Stimulated activated effector memory CD8-positive, alpha-beta T cell treated with anti-CD3 and anti-CD28 coated beads, Interleukin-12 subunit alpha, Interleukin-12 subunit beta, amount 100 ng/mL, for 72 hours (primary cell): Measurements from ENCODE around the gene IMMP2L.
A peak's percentile ranks its signal among the peaks of the same experiment; 100 is the strongest.

Experiments
- ATAC-seq: fragments of 150-1000 bp; cut with Tn5 transposase; 2 replicates; pipeline ENCODE4 v1.10.0; 2021
- DNase-seq, 2 donors: peaks; one replicate each; pipeline ENCODE4 v3.0.0; 2021 to 2022; ENCODE audit warnings: low spot score in 2 of 2
- H3K27ac Mint-ChIP-seq: one replicate; pipeline ENCODE4 v1.8.0; 2022; ENCODE audit warnings: mild to moderate bottlenecking, mixed read lengths
- H3K36me3 Mint-ChIP-seq: one replicate; pipeline ENCODE4 v1.8.0; 2022; ENCODE audit warnings: mild to moderate bottlenecking, mixed read lengths
- H3K4me1 Mint-ChIP-seq: one replicate; pipeline ENCODE4 v1.8.0; 2022; ENCODE audit warnings: mixed read lengths
- H3K4me3 Mint-ChIP-seq: one replicate; pipeline ENCODE4 v1.8.0; 2022; ENCODE audit warnings: mild to moderate bottlenecking, mixed read lengths
- H3K9me3 Mint-ChIP-seq: one replicate; pipeline ENCODE4 v1.8.0; 2022; ENCODE audit warnings: mixed read lengths

IMMP2L gene

DNA sequence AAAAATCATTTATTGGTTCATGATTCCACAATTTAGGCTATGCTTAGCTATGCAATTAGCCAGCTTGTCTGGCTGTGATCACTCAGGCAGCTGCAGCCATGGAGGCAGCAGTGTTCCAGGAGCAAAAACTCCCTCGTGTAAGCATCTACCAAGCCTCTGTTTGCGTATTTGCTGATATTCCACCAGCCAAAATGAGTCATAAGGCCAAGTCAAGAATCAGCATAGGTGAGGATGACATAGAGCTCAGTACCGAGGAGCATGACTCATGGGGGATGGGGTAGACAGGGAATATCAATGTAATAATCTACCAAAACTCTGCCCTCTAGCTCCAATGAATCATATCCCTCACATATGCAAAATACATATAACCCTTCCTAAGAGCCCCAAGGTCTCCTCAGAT is 63.3 kb downstream of the IMMP2L start:
- no peaks in the 10 kb centered on the region for H3K9me3 Mint-ChIP-seq
- ATAC-seq (peak; percentile 81), DNase-seq (no peak)
- H3K27ac Mint-ChIP-seq = no peak overlapping the region
- peaks cover 5% of the 10 kb centered on the region for H3K4me1 Mint-ChIP-seq
- H3K4me3 Mint-ChIP-seq = no peak overlapping the region
- no peaks in the 10 kb centered on the region for H3K36me3 Mint-ChIP-seq

DNA sequence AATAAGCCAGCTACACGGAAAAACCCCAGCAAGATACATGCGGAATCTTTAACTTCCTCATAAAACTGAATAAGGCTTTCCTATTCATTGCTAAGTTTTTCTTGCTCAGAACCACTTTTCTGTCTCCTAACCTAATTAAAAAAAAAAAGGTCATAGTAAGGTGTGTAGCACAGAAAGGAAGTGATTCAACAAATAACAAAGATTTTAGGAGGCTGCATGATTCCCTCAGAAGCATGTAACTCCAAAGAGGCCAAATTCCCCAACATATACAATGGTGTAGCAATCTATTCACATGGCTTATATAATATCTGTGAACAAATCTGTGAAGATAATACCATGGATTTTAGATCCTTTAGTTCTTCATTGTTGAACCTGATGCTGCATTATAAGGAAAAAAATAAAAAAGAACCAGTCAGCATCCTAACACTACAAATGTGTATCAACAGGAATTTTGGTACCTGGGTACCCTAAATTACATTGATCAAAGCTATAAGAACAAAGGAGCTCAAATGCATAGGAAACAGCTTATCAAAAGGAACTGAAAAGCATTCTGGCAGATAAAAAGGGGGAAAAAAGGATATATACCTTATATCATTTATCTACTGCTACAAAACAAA is 63.8 kb downstream of the IMMP2L start:
- Mint-ChIP-seq H3K9me3 (no peaks in the 10 kb centered on the region), H3K36me3 (no peaks in the 10 kb centered on the region), H3K4me1 (peaks cover 5% of the 10 kb centered on the region), H3K27ac (no peak overlapping the region), H3K4me3 (no peak overlapping the region)
- ATAC-seq = no peak
- DNase-seq = no peak

DNA sequence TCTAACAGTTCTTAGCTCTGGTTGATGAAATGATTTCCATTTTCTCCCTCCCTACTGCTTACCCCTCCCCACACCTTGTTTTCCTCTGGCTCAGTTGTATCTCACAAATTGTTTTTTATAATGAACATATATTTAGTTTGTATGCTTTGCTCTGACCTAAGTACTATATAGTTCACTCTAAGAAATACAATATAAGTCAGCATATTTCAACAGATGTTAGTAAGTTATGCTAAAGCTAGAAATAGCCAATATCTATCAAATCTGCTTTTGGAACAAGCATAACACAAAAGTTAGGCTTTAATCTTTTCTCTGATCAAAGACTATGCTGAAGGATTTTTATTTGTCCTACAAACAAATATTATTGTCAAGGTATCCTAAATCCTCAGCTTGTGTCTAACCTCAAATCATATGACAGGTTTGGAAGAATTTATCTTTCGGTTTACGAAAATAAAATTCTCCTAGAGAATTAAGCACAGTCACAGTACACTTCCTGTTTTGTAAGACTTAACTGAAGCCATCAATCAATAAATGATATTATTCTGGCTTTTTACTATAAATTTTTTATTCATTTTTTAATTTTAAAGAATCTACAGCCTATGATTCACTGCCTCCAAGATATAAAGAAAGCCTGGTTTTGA is 67.0 kb downstream of the IMMP2L start:
- DNase-seq (no peak), ATAC-seq (no peak)
- no peak overlapping the region for H3K27ac Mint-ChIP-seq
- peaks cover 9% of the 10 kb centered on the region for H3K4me1 Mint-ChIP-seq
- H3K36me3 Mint-ChIP-seq = no peaks in the 10 kb centered on the region
- no peak overlapping the region for H3K4me3 Mint-ChIP-seq
- H3K9me3 Mint-ChIP-seq = no peaks in the 10 kb centered on the region

DNA sequence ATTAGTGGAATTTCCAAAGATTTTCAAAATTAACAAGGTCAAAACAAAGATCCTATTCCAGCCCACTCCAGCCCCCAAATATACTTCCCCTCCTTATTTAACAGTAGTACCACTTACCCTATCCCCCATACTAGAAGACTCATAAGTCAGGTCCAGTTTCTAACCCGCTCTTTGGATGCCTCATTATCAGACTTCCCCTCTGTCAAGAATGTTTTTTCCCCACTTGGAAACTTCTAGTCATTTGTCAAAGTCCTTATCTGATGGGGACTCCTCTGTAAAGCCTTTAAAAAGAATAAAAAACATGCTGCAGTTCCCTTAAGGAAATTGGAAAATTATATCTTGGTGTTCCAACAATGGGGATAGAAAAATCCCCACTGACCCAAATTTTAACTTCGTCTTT is 70.1 kb downstream of the IMMP2L start:
- ATAC-seq (no peak), DNase-seq (no peak)
- H3K27ac Mint-ChIP-seq = no peak overlapping the region
- H3K4me1 Mint-ChIP-seq = peaks cover 4% of the 10 kb centered on the region
- H3K4me3 Mint-ChIP-seq = no peak overlapping the region
- no peaks in the 10 kb centered on the region for H3K36me3 Mint-ChIP-seq
- H3K9me3 Mint-ChIP-seq = no peaks in the 10 kb centered on the region

DNA sequence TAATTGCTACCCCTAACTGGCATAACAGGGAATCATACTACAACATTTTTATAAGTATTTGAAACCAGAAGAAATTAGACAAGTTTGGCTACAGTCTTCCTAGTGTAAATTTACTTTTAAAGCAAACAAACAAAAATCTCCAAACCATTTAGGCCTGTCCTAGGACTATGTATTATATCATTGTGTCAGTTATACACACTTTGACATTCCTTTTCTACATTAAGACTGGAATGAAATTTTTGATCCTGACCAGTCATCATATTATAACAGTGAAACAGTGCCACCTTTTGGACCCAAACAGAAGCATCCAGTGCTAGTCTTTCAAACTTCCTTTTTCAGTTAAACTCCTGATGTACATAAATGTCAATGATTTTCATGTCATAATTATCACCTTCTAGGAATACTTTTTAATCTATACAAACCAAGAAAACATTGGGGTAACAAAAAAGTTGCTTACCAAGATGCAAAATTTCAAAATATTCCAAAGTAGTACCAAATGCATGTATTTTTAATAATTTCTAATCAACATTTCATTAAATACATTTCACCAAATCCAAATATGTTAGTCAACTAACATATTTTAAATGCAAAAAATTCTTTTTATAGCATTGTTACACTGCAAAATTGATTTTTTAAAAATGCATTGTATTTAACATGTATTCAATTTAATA is 75.7 kb downstream of the IMMP2L start:
- DNase-seq (no peak), ATAC-seq (no peak)
- Mint-ChIP-seq H3K36me3 (peaks cover 4% of the 10 kb centered on the region), H3K4me1 (no peaks in the 10 kb centered on the region), H3K9me3 (no peaks in the 10 kb centered on the region), H3K27ac (no peak overlapping the region), H3K4me3 (no peak overlapping the region)

DNA sequence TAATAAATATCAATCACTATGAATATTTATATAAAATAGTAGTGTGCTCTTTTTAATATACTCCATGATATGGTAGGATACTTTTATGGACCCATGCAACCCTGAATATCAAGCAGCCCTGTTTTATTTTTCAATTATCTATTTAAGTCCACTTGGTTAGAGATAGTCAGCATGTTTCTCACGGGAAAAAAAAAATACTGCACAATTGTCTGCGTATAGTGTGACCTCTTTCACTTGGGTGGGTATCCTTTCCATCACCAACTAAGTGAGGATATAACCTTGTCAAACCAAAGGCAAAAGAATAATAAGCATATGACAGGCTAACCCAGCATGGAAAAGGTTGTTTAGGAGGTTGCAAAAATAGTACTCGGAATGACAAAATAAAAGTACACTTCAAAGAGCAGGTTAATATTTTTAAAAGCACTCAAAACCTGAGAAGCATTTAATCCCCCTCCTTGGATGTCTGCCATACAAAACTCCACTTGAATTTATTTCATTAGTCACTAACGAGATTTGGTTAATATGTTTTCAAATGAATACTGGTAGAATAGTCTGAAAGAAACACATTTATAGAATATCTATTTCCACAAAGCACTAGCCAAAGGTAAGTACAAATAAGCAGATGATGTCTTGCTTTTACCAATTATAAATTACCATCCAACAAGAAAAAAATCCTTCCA is 76.5 kb downstream of the IMMP2L start:
- Mint-ChIP-seq H3K4me3 (no peak overlapping the region), H3K27ac (no peak overlapping the region), H3K9me3 (no peaks in the 10 kb centered on the region), H3K4me1 (no peaks in the 10 kb centered on the region), H3K36me3 (peaks cover 4% of the 10 kb centered on the region)
- DNase-seq (no peak), ATAC-seq (no peak)

DNA sequence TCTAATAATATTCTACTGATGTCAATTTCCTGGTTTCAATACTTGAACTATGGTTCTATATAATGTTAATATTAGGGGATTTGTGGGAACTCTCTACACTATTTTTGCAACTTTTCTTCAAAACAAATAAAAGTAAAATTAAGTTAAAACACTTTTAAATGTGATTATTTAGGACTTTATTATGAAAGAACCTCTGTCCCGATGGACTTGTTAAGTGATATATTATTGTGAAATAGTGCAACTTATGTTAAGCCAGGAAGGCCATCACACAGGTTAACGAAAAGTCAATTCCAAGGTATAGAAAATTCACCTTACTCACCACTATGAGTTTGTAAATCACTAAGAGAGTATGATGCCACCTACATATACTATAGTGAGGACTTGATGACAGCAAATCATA is 79.2 kb downstream of the IMMP2L start:
- Mint-ChIP-seq H3K4me1 (no peaks in the 10 kb centered on the region), H3K4me3 (no peak overlapping the region), H3K27ac (no peak overlapping the region), H3K9me3 (no peaks in the 10 kb centered on the region), H3K36me3 (peaks cover 4% of the 10 kb centered on the region)
- ATAC-seq (no peak), DNase-seq (no peak)

DNA sequence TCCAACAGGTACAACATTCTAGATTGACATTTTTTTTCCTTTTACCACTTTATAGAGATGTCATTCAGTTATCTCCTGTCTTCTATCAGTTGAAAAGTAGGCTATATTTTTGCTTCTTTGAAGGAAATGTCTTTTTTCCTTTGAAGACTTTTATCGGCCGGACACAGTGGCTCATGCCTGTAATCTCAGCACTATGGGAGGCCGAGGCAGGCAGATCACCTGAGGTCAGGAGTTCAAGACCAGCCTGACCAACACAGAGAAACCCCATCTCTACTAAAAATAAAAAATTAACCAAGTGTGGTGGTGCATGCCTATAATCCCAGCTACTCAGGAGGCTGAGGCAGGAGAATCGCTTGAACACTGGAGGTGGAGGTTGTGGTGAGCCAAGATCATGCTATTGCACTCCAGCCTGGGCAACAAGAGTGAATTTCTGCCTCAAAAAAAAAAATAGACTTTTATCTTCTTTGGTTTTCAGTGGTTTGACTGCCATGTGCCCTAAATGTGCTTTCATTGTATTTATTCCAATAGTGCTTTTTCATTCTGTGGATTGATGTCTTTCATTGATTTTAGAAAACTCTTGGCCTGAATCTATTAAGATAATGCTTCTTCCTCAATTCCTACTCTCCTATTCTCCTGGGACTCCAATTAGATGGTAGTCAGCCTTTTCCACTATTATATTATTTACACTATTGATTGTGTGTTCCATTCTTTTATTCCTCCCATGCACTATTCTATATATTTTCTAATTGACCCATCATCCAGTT is 84.6 kb downstream of the IMMP2L start:
- DNase-seq = no peak
- no peak overlapping the region for H3K27ac Mint-ChIP-seq
- no peaks in the 10 kb centered on the region for H3K36me3 Mint-ChIP-seq
- H3K4me3 Mint-ChIP-seq = no peak overlapping the region
- no peaks in the 10 kb centered on the region for H3K9me3 Mint-ChIP-seq
- no peaks in the 10 kb centered on the region for H3K4me1 Mint-ChIP-seq
- no peak for ATAC-seq

DNA sequence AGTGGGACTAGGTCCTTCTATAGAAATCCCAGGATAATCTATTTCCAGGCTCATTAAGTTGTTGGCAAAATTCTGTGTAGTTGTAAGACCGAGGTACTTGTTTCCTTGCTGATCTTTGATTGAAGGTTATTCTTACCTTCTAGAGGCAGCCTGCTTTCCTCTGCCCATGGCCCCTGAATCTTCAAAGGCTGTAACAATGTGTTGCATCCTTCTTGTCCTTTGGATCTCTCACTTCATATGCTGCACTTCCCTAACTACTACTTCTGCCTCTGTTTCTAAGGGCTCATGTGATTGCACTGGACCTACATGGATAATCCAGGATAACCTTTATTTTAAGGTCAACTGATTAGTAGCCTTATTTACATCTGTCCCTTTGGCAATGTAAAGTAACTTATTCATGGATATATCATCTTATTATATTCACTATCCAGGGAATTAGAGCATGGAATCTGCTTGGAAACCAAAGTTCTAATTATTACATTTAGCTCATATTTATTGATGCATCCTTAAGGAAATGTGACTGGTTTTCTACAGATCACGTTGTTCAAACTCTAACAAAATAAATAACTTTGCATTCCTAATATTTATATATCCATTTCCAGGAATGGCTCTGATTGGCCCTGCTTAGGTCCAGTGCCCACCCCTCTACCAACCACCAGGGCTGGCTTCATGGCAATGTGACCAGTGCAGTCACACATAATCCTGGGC is 85.6 kb downstream of the IMMP2L start:
- H3K36me3 Mint-ChIP-seq = no peaks in the 10 kb centered on the region
- no peak overlapping the region for H3K4me3 Mint-ChIP-seq
- DNase-seq (no peak), ATAC-seq (no peak)
- no peaks in the 10 kb centered on the region for H3K9me3 Mint-ChIP-seq
- H3K4me1 Mint-ChIP-seq = no peaks in the 10 kb centered on the region
- no peak overlapping the region for H3K27ac Mint-ChIP-seq

DNA sequence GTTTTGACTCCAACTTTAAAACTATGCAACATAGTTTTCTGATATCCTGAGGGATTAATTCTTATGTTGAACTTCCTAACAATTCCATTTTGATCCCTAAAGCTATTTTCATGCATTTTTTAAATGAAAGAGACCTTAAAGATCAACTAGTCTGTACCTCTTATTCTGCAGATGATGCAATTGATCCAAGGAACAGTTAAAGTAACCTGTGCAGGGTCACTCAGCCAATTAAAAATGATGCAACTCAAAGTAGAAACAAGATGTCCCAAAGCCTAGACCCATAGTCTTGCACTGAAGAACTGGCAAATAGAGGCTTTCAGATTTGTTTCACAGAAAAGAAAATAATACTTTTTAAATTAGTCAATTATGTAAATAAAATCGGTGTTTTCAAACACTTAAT is 86.3 kb downstream of the IMMP2L start:
- H3K27ac Mint-ChIP-seq = no peak overlapping the region
- H3K9me3 Mint-ChIP-seq = no peaks in the 10 kb centered on the region
- no peaks in the 10 kb centered on the region for H3K36me3 Mint-ChIP-seq
- no peak for ATAC-seq
- H3K4me3 Mint-ChIP-seq = no peak overlapping the region
- no peaks in the 10 kb centered on the region for H3K4me1 Mint-ChIP-seq
- DNase-seq = no peak

DNA sequence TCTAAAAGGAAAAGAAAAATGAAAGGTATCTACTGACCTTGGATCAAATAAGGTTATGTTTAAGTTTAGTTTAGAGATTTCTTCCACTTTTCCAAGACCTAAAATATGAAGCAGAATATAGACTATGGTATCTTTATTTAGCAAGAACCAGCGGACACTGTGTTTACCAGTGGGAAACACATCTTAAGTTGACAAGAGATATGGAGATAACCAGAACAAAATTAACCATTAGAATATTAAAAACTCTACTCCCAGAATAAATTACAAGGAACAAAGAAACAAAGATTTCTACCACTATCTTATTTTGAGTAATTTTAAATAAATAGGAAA is 86.9 kb downstream of the IMMP2L start:
- H3K36me3 Mint-ChIP-seq = no peaks in the 10 kb centered on the region
- ATAC-seq = no peak

DNA sequence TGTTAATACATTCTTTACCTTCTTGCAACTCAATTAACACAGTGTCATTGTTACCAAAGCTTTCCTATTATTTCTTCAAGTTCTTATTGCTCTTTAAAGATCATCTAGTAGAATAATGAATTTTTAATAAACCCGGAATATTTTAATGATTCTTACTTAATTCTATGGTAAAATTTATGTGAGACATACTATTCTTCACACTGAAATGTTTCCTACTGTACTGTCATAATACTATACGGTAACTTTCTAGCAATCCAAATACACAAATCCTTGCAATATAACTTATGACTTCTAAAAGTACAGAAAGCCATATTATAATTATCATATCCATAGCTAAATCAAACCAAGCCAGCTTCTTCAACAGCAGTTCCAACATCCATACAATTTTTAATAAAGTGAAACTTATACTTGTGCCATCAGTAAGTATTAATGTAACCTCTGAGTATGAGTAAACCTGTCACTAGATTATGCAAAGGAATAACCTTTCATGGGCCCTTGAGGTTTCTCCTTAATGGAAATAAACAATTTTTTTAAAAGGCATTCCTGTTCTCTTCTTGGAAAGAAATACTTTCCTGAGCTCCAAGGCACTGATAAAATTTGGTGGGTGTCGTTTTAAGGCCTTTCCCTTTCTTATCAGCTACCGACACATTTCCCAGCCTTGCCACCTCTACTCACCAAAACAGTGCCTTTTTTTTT is 87.4 kb downstream of the IMMP2L start:
- no peaks in the 10 kb centered on the region for H3K9me3 Mint-ChIP-seq
- ATAC-seq = no peak
- DNase-seq = no peak
- H3K36me3 Mint-ChIP-seq = no peaks in the 10 kb centered on the region
- H3K4me3 Mint-ChIP-seq = no peak overlapping the region
- H3K27ac Mint-ChIP-seq = no peak overlapping the region
- no peaks in the 10 kb centered on the region for H3K4me1 Mint-ChIP-seq

More for the DNA sequence above, 86.9 kb downstream of the IMMP2L start:
- no peaks in the 10 kb centered on the region for H3K4me1 Mint-ChIP-seq
- H3K9me3 Mint-ChIP-seq = no peaks in the 10 kb centered on the region
- no peak overlapping the region for H3K4me3 Mint-ChIP-seq
- no peak overlapping the region for H3K27ac Mint-ChIP-seq
- no peak for DNase-seq

DNA sequence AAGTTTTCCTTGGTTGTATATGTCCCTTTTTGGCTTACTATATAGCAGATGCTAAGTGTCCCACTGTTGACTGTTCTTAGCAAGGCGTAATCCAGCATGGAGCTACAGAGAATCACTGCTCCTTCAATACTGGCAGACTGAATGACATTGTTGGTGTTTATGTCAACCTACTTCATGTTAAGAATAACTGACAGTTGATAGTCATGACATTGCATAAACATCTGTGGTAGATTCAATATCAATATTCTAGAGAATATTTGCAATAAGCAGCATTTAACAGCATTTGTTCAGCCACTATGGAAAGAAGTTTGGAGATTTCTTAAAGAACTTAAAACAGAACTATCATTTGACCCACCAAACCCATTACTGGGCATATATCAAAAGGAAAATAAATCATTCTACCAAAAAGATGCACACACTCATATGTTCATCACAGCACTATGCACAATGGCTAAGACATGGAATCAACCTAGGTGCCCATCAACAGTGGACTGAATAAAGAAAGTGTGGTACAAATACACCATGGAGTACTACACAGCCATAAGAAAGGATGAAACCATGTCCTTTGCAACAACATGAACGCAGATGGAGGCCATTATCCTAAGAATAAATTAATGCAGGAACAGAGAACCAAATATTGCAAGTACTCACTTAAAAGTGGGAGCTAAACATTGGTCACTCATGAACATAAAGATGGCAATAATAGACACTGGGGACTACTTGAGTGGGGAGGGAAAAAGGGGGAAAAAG is 88.7 kb downstream of the IMMP2L start:
- no peaks in the 10 kb centered on the region for H3K36me3 Mint-ChIP-seq
- no peak overlapping the region for H3K4me3 Mint-ChIP-seq
- no peak overlapping the region for H3K27ac Mint-ChIP-seq
- DNase-seq = no peak
- ATAC-seq = no peak
- H3K4me1 Mint-ChIP-seq = no peaks in the 10 kb centered on the region
- H3K9me3 Mint-ChIP-seq = peaks cover 3% of the 10 kb centered on the region

DNA sequence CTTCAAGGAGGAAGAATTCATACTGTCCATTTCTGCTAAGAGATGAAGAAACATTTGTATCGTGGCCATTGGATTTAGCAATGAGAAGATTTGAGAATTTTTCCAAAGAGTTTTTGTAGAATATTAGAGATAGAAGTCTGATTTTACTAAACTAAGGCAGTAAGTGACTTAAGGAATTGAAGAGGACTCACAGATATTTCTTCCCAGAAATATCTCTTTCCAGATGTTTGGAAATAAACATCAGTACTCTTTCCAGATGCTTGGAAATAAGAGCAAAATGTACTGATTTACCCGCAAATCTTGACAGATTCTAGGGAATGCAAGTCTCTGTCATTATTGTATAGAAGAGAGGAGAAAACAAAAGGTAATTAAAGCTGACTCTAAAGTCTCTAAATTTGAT is 91.3 kb downstream of the IMMP2L start:
- Mint-ChIP-seq H3K4me3 (no peak overlapping the region), H3K4me1 (no peaks in the 10 kb centered on the region), H3K9me3 (peaks cover 6% of the 10 kb centered on the region), H3K36me3 (no peaks in the 10 kb centered on the region), H3K27ac (no peak overlapping the region)
- no peak for DNase-seq
- no peak for ATAC-seq
